Measurements from ENCODE around the gene PCNX2.

PCNX2 gene

DNA sequence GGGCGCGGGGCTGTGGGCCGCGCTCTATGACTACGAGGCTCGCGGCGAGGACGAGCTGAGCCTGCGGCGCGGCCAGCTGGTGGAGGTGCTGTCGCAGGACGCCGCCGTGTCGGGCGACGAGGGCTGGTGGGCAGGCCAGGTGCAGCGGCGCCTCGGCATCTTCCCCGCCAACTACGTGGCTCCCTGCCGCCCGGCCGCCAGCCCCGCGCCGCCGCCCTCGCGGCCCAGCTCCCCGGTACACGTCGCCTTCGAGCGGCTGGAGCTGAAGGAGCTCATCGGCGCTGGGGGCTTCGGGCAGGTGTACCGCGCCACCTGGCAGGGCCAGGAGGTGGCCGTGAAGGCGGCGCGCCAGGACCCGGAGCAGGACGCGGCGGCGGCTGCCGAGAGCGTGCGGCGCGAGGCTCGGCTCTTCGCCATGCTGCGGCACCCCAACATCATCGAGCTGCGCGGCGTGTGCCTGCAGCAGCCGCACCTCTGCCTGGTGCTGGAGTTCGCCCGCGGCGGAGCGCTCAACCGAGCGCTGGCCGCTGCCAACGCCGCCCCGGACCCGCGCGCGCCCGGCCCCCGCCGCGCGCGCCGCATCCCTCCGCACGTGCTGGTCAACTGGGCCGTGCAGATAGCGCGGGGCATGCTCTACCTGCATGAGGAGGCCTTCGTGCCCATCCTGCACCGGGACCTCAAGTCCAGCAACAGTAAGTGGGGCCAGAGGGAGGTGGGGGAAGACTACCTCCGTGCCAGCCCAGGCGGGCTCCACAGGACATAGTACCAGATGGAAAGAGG is 32.8 kb upstream of the PCNX2 start:
- no peaks in the 10 kb centered on the region for H3K9me3 Mint-ChIP-seq
- no peaks in the 10 kb centered on the region for H3K36me3 Mint-ChIP-seq
- peak; percentile 45 for DNase-seq
- H3K27ac Mint-ChIP-seq = no peak overlapping the region
- H3K4me1 Mint-ChIP-seq = peaks cover 20% of the 10 kb centered on the region
- peak overlapping the region; percentile 68 for H3K4me3 Mint-ChIP-seq
- H3K27me3 Mint-ChIP-seq = peaks cover 34% of the 10 kb centered on the region
- CTCF ChIA-PET = no interaction called here

DNA sequence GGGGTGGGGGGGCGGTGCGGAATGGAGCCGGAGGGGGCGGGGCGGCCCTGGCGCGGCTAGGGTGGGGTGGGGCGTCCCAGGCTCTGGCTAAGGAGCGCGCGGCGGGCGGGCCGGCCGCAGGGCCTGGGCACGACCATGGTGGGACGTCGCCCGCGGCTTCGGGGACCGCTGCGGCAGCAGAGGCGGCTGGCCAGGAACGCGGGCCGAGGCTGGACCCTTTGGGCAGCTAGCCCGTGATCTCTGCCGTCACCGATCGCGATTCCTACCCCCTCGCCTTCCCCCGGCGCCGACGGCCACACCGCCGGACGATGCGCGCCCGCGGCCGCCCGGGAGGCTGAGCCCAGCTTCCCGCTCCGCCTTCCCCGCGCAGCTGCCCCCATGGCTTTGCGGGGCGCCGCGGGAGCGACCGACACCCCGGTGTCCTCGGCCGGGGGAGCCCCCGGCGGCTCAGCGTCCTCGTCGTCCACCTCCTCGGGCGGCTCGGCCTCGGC is 32.2 kb upstream of the PCNX2 start, which contains the start of gene MAP3K21:
MAP3K21 (plus strand) TSS at position 74 of the 491 bp plus-strand sequence; CDS start at position 379, 305 bp downstream.
- peaks cover 36% of the 10 kb centered on the region for H3K27me3 Mint-ChIP-seq
- DNase-seq = peak; percentile 40
- CTCF ChIA-PET = no interaction called here
- no peaks in the 10 kb centered on the region for H3K9me3 Mint-ChIP-seq
- peak within 1 kb of the TSS; percentile 76 for H3K4me3 Mint-ChIP-seq
- peaks cover 20% of the 10 kb centered on the region for H3K4me1 Mint-ChIP-seq
- no peaks in the 10 kb centered on the region for H3K36me3 Mint-ChIP-seq
- H3K27ac Mint-ChIP-seq = peak within 1 kb of the TSS; percentile 63

- peaks cover 38% of the 10 kb centered on the region for H3K27me3 Mint-ChIP-seq
- H3K9me3 Mint-ChIP-seq = no peaks in the 10 kb centered on the region
- no peaks in the 10 kb centered on the region for H3K36me3 Mint-ChIP-seq
- peak; percentile 91 for DNase-seq
- H3K4me3 Mint-ChIP-seq = peak overlapping the region; percentile 76
- H3K4me1 Mint-ChIP-seq = peaks cover 20% of the 10 kb centered on the region
- CTCF ChIA-PET = no interaction called here
- peak overlapping the region; percentile 63 for H3K27ac Mint-ChIP-seq
These were observed 31.5 kb upstream of the PCNX2 start for GRCh38 chr1:233326811-233327650.

GRCh38 chr1:233326319-233326718 is 30.8 kb upstream of the PCNX2 start:
- CTCF ChIA-PET = no interaction called here

GRCh38 chr1:233323718-233324117 is 28.2 kb upstream of the PCNX2 start:
- CTCF ChIA-PET = no interaction called here
- no peaks in the 10 kb centered on the region for H3K36me3 Mint-ChIP-seq
- no peaks in the 10 kb centered on the region for H3K9me3 Mint-ChIP-seq
- H3K4me3 Mint-ChIP-seq = no peak overlapping the region
- no peak for DNase-seq
- H3K27me3 Mint-ChIP-seq = peaks cover 37% of the 10 kb centered on the region
- no peak overlapping the region for H3K27ac Mint-ChIP-seq
- H3K4me1 Mint-ChIP-seq = peaks cover 5% of the 10 kb centered on the region

More at GRCh38 chr1:233326319-233326718, 30.8 kb upstream of the PCNX2 start:
- Mint-ChIP-seq H3K4me1 (peaks cover 20% of the 10 kb centered on the region), H3K27ac (no peak overlapping the region), H3K4me3 (no peak overlapping the region), H3K9me3 (no peaks in the 10 kb centered on the region), H3K36me3 (no peaks in the 10 kb centered on the region), H3K27me3 (peaks cover 38% of the 10 kb centered on the region)
- DNase-seq = no peak

GRCh38 chr1:233320023-233320422 is 24.5 kb upstream of the PCNX2 start:
- Mint-ChIP-seq H3K9me3 (no peaks in the 10 kb centered on the region), H3K27ac (no peak overlapping the region), H3K4me3 (no peak overlapping the region), H3K36me3 (no peaks in the 10 kb centered on the region), H3K4me1 (no peaks in the 10 kb centered on the region), H3K27me3 (peaks cover 28% of the 10 kb centered on the region)
- no peak for DNase-seq
- CTCF ChIA-PET = interaction anchor here (1.3 kb wide), 1 partner anchor 10 kb away, joined by 3 read pairs; no protein-coding TSS in a partner anchor

- Mint-ChIP-seq H3K9me3 (no peaks in the 10 kb centered on the region), H3K4me1 (no peaks in the 10 kb centered on the region), H3K27me3 (peaks cover 27% of the 10 kb centered on the region), H3K27ac (no peak overlapping the region), H3K36me3 (no peaks in the 10 kb centered on the region), H3K4me3 (no peak overlapping the region)
- CTCF ChIA-PET = interaction anchor here (1.3 to 1.8 kb wide), 2 partner anchors 9 to 13 kb away, joined by 3 to 8 read pairs; no protein-coding TSS in a partner anchor
- DNase-seq = no peak
These were observed 23.7 kb upstream of the PCNX2 start for GRCh38 chr1:233319272-233319671.

GRCh38 chr1:233316473-233316872 is 20.9 kb upstream of the PCNX2 start:
- H3K27ac Mint-ChIP-seq = no peak overlapping the region
- H3K27me3 Mint-ChIP-seq = peaks cover 27% of the 10 kb centered on the region
- no peak overlapping the region for H3K4me3 Mint-ChIP-seq
- no peaks in the 10 kb centered on the region for H3K36me3 Mint-ChIP-seq
- no peaks in the 10 kb centered on the region for H3K9me3 Mint-ChIP-seq
- CTCF ChIA-PET = interaction anchor here (1.3 to 1.8 kb wide), 2 partner anchors 11 to 13 kb away, joined by 5 to 8 read pairs; no protein-coding TSS in a partner anchor
- no peaks in the 10 kb centered on the region for H3K4me1 Mint-ChIP-seq
- no peak for DNase-seq

DNA sequence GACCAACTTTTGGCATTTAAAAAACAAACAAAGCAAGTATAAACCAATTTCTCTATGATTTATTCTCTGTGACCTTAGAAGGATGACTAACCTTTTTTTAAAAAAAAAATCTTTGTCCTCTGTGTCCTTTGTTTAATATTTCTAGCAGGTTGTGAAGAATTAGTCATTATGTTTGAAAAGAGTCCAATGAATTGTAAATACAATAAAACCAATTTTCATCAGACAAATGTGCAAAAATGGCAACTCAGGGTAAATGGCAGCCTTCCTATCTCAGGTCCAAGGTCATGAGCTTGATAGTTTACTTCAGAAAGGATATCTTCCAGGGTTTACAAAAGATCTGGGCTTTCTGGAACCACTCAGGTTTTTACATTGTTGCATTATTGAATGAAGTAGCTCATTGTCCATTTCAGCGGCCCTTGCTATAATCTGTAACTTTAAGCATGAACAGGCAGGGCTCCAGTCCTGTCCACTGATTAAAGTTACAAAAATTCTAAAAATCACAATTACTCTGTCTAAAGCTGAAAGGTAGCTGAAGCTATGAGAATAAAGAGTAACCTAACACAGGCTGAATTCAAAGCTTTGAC is 20.3 kb upstream of the PCNX2 start:
- CTCF ChIA-PET = interaction anchor here (1.3 to 1.8 kb wide), 2 partner anchors 11 to 12 kb away, joined by 5 to 8 read pairs; no protein-coding TSS in a partner anchor
- no peak for DNase-seq
- Mint-ChIP-seq H3K9me3 (no peaks in the 10 kb centered on the region), H3K27ac (no peak overlapping the region), H3K4me1 (no peaks in the 10 kb centered on the region), H3K27me3 (peaks cover 27% of the 10 kb centered on the region), H3K4me3 (no peak overlapping the region), H3K36me3 (no peaks in the 10 kb centered on the region)

DNA sequence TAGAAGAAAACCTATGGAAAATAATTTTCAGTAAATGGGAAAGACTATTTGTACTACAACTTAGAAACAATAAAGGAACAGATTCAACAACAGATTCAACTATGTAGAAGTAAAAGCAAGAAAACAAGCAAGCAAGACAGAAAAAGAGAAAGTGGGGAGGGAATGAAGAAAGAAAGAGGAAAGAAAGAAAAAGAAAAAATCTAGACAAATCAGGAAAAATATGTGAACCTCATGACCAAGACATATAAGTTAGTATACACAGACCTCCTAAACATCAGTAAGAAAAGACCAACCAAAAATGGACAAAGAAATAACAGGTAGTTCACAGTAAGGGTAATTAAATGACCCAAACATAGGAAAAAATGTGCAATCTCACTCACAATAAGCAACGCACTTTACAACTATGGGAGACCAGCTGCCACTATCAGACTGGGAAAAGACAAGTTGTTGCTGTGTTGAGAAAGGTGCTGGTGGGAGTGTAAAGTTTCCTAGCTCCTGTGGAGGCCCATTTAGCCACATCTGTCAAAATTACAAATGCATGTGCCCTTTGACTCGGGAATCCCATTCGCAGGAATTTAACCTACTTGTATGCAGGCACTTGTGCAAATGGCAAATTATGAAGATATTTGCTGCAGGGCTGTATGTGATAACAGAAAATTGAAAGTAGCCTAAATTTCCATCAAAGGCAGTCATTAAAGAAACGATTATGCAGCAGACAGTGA is 18.1 kb upstream of the PCNX2 start:
- no peak overlapping the region for H3K4me3 Mint-ChIP-seq
- H3K4me1 Mint-ChIP-seq = no peaks in the 10 kb centered on the region
- no peak for DNase-seq
- no peaks in the 10 kb centered on the region for H3K9me3 Mint-ChIP-seq
- no peak overlapping the region for H3K27ac Mint-ChIP-seq
- peaks cover 22% of the 10 kb centered on the region for H3K27me3 Mint-ChIP-seq
- CTCF ChIA-PET = no interaction called here
- H3K36me3 Mint-ChIP-seq = no peaks in the 10 kb centered on the region

DNA sequence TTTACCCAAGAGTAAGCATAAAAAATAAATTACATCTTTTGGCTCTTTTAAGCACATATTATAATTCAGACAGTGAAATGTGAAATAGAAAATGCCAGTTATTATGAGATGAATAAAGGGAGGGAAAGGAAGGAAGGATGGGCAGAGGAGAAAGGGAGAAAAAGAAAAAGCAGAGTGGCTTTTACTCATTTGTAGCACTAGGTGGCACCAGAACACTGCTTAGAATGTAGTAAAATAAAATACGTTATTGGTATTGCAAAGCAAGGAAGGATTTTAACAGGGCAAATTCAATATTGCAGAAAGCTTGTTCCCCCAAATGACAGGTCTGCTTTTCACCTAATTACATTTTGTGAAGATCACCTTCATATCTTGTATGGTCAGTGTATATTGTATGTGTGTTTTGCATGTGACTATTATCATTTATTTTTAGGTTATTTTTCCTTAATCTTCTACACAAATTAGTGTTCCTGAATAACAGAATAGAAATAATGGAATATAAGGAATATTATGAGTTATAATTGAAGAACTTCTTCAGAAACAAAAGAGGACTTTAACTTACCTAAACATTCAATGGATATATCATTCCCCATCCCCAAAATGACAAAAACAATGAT is 9.1 kb upstream of the PCNX2 start:
- CTCF ChIA-PET = interaction anchor here (0.7 to 3.0 kb wide), 14 partner anchors 10 to 810 kb away, joined by 3 to 13 read pairs (median 5); no protein-coding TSS in a partner anchor
- DNase-seq = no peak
- Mint-ChIP-seq H3K4me1 (no peaks in the 10 kb centered on the region), H3K27me3 (peaks cover 16% of the 10 kb centered on the region), H3K27ac (no peak overlapping the region), H3K36me3 (no peaks in the 10 kb centered on the region), H3K9me3 (no peaks in the 10 kb centered on the region), H3K4me3 (no peak overlapping the region)

- Mint-ChIP-seq H3K27ac (no peak overlapping the region), H3K9me3 (no peaks in the 10 kb centered on the region), H3K36me3 (no peaks in the 10 kb centered on the region), H3K27me3 (peaks cover 8% of the 10 kb centered on the region), H3K4me3 (no peak overlapping the region), H3K4me1 (peaks cover 10% of the 10 kb centered on the region)
- DNase-seq = no peak
- CTCF ChIA-PET = no interaction called here
These were observed 4.8 kb upstream of the PCNX2 start for GRCh38 chr1:233300326-233300725.

DNA sequence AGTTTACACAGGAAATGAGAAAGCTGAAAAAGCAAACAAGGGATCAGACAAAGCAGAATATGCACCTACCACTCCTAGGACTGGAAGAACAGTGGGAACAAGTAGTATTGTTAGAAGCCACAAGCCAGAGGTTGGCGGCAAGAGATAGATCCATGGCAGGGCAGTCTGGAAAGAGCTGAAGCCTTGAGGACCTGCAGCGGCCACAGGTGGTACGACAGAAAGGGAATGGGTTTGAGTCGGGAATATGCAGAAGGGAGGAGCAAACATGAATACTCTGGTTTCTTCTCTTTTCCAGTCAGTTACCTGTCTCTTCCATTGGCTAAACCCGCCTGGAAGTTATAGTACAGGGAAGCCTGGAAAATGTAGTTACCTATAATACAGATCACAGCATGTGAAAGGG is 3.9 kb upstream of the PCNX2 start:
- no peak for DNase-seq
- Mint-ChIP-seq H3K9me3 (no peaks in the 10 kb centered on the region), H3K4me3 (no peak overlapping the region), H3K4me1 (peaks cover 17% of the 10 kb centered on the region), H3K27ac (no peak overlapping the region), H3K27me3 (peaks cover 8% of the 10 kb centered on the region), H3K36me3 (no peaks in the 10 kb centered on the region)
- CTCF ChIA-PET = no interaction called here
